Astrocyte of the spinal cord (primary cell): Measurements from ENCODE around the gene GRHL3.

Experiments
- DNase-seq: peaks from one replicate; pipeline ENCODE4 v3.0.0; 2011; ENCODE audit warnings: low read depth, low spot score
- H3K4me3 ChIP-seq: 2 replicates; pipeline ENCODE4 v1.5.1; 2011; ENCODE audit warnings: low read depth, mild to moderate bottlenecking, low read length, moderate library complexity
- CTCF ChIP-seq: IDR thresholded peaks from 2 replicates; pipeline ENCODE4 v1.5.1; 2012; ENCODE audit warnings: low read depth, mild to moderate bottlenecking, low read length, inconsistent platforms
- in situ Hi-C: cut with HindIII; loops from 2 replicates; pipeline ENCODE4 v1.10.0; 2017; ENCODE audit warnings: low sequenced_read_pairs

Gene GRHL3

GRCh38 chr1:24298606-24299005 lies 20.6 kb upstream of the GRHL3 start:
- no peak for DNase-seq
- H3K4me3 ChIP-seq = no peak overlapping the region
- in situ Hi-C loops = no loop called here
- no peak for TF ChIP-seq CTCF

- H3K4me3 ChIP-seq = no peak overlapping the region
- in situ Hi-C loops = no loop called here
- TF ChIP-seq CTCF = no peak
- no peak for DNase-seq
Measured at GRCh38 chr1:24299901-24300300, 19.3 kb upstream of the GRHL3 start.

GRCh38 chr1:24300971-24301784 lies 18.0 kb upstream of the GRHL3 start:
- DNase-seq = no peak
- in situ Hi-C loops = no loop called here
- TF ChIP-seq CTCF = no peak
- H3K4me3 ChIP-seq = no peak overlapping the region

GRCh38 chr1:24301785-24302175 lies 17.4 kb upstream of the GRHL3 start:
- TF ChIP-seq CTCF = no peak
- H3K4me3 ChIP-seq = no peak overlapping the region
- in situ Hi-C loops = no loop called here
- no peak for DNase-seq

- TF ChIP-seq CTCF = no peak
- H3K4me3 ChIP-seq = no peak overlapping the region
- DNase-seq = no peak
- in situ Hi-C loops = no loop called here
Measured at GRCh38 chr1:24302209-24302611, 16.9 kb upstream of the GRHL3 start.

GRCh38 chr1:24303600-24303999 lies 15.6 kb upstream of the GRHL3 start:
- H3K4me3 ChIP-seq = no peak overlapping the region
- no peak for DNase-seq
- in situ Hi-C loops = no loop called here
- no peak for TF ChIP-seq CTCF
